Activated gamma-delta T cell (primary cell): Measurements from ENCODE around the gene TRIM42.

Experiments
- DNase-seq: peaks from one replicate; lab custom pipeline; 2025; lab: John Stamatoyannopoulos, UW

The TRIM42 gene

GRCh38 chr3:140710711-140711389 lies 33.0 kb downstream of the TRIM42 start:
- DNase-seq, result no peak

GRCh38 chr3:140711390-140712035 lies 33.6 kb downstream of the TRIM42 start:
- no peak for DNase-seq

DNA sequence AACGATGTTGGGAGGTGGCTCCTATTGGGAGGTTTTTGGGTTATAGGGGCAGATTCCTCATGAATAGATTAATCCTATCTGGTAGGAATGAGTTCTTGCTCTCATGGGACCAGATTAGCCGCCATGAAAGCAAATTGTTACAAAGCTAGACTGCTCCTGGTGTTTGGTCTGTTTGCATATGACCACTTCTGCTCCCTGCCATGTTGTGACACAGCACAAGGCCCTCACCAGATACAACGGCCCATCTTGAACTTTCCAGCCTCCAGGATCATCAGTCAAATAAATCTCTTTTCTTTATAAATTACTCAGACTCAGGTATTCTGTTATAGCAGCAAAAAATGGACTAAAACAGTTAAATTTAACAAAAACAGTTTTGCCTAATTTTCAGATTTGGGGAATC lies 34.4 kb downstream of the TRIM42 start:
- DNase-seq, result no peak

DNA sequence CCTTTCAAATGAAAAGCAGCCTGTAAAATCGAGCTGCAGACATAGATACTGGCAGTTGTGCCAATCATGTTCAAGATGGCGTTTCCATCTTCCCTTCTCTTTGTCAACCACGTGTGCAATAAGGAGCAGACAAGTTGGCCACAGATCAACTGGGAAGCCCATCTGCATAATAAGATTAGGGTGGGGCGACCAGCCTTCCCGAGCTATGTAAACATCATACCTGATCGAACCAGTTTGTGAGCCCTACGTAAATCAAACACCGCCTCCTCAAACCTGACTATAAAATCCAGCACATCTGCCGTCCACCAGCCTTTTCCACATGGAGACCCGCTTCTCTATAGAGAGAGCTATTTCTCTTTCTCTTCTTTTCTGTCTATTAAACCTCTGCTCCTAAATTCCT lies 37.2 kb downstream of the TRIM42 start:
- DNase-seq, result no peak

DNA sequence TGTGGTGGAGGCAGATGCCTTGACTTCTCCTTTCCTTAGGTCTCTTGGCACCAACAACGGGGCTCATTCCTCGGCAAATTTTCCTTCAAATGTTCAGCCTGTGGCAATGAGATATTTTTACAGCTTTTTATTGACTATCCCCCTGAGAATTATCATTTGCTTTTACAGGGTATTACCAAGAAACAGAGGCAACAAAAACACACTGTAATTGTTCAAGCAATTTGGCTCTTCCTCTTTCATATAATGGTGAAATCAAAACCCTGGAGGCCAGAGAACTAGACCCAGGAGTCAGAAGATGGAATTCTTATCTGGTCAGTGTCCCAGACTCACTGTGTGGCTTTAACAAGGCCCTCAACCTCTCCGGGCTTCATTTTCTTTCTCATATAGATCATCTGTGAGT lies 40.1 kb downstream of the TRIM42 start:
- DNase-seq, result no peak

DNA sequence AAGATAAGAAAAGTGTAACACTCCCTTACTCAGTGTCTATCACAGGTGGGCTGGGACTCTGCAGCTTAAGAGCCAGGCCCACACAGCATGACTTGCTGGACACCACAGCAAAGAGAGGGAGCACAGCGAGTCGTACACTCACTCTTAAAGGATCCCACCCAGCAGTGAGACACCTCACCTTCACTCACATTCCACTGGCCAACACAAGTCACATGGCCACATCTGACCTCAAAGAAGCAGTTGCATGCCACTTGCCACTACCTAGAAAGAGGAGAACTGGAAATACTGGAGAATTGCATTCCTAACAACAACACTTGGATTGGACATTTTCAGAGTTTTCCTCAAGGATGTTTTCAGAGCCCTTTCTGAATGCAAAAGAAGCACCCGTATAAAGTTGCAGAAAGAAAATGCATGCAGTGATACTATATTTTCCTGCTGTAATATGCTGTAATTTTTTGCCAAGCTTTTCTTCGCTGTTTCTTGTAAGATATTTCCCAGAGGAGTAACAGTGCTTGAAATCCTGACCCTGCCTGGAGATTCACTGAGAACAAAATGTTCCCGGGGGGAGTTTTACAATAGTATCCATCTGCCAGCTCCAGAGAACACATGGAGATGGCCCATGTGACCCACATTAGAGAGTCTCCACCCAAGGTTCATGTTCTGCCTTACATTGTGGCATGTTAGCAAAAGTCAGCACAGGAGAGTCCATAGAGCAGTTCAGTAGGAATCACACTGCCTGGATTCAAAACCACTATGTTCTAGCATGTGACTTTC lies 42.2 kb downstream of the TRIM42 start:
- DNase-seq, result no peak

- no peak for DNase-seq
Observed at GRCh38 chr3:140723576-140723975, 45.7 kb downstream of the TRIM42 start.

DNA sequence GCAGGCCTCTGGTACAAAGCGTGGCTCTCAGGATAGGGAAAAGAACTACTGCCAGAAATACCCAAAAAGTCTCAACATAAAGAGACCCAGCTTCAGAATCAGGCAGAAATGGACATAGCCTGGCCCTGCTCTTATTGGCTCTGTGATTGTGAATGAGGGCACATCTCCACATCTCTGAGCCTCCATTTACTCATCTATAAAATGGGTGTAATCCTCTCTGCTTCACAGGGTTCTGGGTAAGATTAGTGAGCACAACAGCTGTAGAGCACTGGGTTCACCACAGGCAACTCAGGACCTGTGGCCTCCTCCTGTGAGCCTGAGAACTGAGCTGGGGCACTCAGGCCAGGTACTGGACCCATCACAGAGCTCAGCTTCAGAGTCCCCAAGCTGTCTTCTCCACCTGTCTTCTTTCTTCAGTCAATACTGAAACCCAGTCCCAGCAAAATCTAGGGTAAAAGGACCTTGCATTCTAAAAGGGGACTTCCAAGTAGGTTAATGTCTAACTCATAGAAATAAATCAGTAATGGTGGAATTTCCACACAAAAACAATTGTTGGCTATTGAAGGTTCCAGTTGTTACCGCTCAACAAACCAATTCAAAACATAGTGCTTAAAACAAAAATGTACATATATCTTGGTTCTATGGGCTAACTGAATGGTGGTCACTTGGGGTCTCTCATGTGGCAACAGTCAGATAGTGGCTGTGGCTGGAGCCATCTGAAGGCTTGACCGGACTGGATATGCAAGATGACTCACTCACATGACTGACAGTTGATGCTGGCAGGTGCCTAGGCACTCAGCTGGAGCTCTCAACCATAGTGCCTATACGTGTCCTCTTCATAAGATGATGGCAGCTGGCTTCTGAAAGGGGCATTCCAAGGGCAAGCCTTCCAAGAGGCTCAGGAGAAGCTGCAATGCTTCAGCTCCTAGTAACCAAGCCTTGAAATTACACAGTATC lies 47.3 kb downstream of the TRIM42 start:
- no peak for DNase-seq

- DNase-seq, result no peak
Observed at GRCh38 chr3:140726066-140726465, 48.2 kb downstream of the TRIM42 start.

DNA sequence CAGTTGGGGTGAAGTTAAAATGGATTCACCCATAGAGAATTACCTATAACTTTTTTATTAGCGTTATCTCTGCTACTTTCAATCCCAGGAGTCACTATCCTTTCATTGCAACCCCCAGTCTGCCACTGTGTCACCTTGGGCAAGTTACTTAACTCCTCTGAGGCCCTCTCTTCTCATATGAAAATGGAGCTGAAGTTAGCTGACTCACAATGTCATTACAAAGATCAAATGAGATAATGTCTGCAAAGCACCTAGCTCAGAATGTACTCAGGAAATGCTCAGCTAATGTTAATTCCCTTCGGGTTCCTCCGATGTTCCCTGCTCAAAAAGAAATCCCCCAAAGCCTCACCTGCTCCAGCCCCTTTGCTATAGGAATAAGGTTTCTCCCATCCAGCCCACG lies 50.0 kb downstream of the TRIM42 start:
- no peak for DNase-seq

DNA sequence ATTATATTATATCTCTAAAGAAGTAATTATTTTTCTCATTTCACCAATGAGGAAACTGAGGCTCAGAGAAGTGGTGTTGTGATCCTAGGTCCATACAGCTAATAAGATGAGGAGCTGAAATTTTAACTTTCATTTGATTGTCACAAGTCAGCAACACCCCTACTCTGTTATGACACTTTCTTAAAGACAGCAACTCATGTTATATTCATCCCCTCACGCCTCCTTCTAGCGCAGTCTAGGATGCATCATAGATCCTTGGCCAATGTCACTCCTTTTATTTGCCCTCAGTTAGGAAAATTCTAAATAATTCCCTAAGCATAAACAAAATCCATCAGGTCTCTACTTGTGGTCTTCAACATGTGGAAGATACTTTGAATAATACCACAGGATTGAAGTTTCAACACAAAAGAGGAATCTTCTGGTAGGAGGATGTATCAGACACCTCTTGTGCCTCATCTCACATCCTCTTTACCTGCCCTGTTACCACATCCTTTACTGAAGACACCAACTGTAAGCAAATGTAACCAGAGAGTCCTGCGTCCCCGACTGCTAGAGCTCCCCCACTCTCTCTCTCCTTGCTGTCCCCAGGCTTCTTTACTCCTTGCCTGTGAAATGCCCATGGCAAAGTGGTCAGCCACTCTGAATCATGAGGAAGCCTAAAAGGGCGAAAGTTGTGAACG lies 53.7 kb downstream of the TRIM42 start:
- no peak for DNase-seq

DNA sequence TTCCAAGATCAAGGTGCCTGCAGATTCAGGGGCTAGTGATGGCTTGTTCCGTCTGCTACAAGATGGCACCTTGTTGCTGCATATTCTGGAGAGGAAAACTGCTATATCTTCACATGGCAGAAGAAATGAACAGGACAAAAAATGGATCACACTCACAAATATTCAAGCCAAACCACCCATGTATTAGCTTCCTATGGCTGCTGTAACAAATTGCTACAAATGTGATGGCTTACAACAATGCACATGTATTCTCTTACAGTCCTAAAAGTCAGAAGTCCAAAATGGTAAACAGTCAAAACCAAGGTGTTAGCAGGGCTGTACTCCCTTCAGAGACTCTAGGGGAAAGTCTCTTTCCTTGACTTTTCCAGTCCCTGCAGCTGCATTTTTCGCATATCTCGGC lies 55.8 kb downstream of the TRIM42 start:
- DNase-seq, result no peak

DNA sequence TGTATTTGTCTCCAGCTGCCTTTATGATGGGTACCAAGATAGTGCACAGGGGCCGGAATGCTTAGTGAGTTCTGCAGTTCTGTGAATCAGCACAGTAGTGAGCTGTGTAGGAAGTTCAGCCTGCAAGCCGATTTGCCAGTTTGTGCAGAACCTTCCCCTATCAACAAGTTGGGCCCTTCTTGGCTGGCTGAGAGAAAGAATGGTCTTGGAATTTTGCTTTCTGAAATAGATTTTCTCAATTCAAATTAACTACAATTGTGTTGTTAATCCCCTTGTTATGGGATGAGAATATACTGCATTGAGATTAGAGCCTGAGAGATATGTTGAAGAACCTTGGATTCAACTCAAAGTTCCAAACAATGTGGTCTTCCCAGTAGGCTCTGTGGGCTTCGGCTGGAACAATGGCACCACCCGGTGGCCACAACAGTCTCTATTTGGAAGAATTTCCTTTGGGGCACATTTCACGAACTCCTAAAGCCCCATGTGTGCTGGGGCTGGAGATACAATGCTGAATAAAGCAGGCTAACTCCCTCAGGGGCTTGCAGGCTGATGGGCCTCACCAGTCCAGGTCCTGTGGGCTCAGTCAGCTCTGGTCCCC lies 59.1 kb downstream of the TRIM42 start:
- no peak for DNase-seq

- DNase-seq, result no peak
Observed at GRCh38 chr3:140742116-140742515, 64.3 kb downstream of the TRIM42 start.

- no peak for DNase-seq
Observed at GRCh38 chr3:140748171-140748570, 70.3 kb downstream of the TRIM42 start.

DNA sequence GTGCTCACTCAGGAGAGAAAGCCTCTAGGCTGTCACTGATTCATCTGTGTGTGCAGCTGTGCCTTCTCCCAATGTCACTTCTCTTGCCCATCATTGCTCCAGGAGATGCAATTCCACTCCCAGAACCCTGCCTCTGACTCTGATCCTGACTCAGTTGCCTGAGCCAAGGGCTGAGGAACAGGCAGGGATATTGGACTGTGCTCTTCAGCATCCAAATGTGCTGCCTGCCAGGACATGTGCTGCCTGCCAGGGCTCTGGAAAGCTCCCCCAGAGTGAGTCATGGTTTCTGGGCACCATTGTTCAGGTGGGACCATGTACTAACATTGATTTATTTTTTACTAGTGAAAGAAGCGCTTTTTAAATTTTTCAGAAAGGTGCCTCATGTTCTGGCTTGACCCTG lies 71.0 kb downstream of the TRIM42 start:
- DNase-seq, result no peak
